Fibroblast of upper back skin (primary cell): ENCODE data around the gene NCOA3.
"Not testable (repeated sequence)": the region's sequence is repeated elsewhere in the genome, so short reads cannot be mapped to it uniquely, and the experiment has no call there.

Experiments
- DNase-seq: peaks from one replicate; pipeline ENCODE4 v3.0.0-alpha.2; 2013

The NCOA3 gene

GRCh38 chr20:47540443-47541354 lies 39.0 kb downstream of the NCOA3 start:
- no peak for DNase-seq

- DNase-seq, result no peak
Measured at GRCh38 chr20:47541355-47541922, 39.8 kb downstream of the NCOA3 start.

DNA sequence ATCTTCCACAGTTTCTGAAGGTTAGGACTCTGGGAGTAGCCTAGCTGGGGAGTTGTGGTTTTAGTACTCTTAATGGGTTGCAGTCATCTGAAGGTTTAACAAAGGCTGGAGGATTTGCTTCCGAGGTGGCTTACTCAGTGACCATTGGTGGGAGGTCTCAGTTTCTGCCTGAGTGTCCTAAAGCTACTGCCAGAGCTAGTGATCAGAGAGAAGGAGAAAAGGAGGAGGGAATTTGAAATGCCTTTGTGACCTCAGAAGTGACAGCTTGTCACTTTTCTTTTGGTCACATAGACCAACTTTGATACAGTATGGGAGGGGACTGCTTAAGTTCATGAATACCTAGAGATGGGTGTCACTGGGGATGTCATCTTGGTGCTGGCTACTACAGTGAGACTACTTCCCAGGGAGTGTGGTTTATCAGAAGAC lies 41.3 kb downstream of the NCOA3 start:
- peak; percentile 37 for DNase-seq

- peak; percentile 80 for DNase-seq
Measured at GRCh38 chr20:47544240-47544639, 42.6 kb downstream of the NCOA3 start.

DNA sequence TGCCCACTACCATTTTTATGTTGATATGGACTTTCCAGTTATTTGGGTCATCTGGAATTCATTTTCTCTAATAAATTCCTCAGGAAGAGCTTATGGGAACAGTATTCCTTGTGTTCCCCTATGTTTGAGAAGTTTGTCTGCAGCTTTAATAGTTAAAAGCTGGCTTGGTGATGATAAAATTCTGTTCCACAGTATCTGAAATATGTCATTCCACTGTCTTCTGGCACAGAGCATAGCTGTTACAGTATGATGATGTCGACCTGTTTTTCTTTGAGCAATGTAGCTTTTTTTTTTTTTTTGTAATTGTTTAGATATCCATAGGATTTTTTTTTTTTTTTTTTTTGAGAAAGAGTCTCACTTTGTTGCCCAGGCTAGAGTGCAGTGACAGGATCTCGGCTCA lies 43.2 kb downstream of the NCOA3 start:
- peak; percentile 82 for DNase-seq

DNA sequence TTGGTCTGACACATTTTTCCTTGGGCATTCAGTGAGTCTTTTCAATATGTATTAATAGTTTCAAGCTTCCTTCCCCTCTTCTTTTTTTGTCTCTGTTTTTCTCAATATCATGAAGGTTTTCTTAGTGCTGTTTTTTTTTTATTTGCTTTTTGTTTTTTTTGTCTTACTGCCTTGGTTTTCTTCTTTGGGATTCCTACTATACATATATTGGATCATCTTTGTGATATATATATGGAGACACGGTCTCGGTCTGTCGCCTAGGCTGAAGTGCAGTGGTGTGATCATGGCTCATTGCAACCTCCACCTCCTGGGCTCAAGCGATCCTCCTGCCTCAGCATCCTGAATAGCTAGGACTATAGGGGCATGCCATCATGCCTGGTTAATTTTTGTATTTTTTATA lies 43.8 kb downstream of the NCOA3 start:
- DNase-seq, result no peak

DNA sequence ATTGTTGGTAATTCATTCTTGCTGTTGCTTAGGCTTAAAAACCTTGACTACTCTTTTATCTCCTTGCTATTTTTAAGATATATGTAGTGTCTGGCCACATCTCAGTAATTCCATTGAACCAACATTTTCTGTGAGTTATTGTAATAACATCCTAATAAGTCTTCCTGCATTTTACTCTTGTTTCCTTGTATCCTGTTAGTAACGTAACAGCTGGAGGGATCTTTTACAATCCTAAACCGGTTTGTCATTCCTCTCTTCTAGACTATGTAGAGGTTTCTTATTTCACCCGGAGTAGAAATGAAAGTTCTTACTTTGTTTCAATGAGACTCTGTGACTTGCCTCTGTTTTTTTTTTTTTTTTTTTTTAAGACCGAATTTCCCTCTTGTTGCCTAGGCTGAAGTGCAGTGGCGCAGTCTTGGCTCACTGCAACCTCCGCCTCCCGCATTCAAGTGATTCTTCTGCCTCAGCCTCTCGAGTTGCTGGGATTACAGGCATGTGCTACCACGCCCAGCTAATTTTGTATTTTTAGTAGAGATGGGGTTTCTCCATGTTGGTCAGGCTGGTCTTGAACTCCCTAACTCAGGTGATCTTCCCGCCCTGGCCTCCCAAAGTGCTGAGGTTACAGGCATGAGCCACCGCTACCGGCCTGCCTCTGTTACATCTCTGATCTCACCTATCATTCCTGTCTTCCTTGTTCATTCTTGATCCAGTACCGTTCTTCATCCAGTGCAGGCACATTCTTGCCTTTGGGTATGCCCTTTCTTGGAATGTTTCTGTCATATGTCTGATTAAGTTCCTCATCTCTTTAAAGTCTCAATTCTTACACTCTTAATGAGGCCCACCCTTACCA lies 44.7 kb downstream of the NCOA3 start:
- DNase-seq, result peak; percentile 90

- no peak for DNase-seq
Measured at GRCh38 chr20:47547034-47547387, 45.3 kb downstream of the NCOA3 start.

GRCh38 chr20:47549671-47550070 lies 48.0 kb downstream of the NCOA3 start:
- no peak for DNase-seq

- no peak for DNase-seq
Measured at GRCh38 chr20:47551222-47551621, 49.5 kb downstream of the NCOA3 start.

DNA sequence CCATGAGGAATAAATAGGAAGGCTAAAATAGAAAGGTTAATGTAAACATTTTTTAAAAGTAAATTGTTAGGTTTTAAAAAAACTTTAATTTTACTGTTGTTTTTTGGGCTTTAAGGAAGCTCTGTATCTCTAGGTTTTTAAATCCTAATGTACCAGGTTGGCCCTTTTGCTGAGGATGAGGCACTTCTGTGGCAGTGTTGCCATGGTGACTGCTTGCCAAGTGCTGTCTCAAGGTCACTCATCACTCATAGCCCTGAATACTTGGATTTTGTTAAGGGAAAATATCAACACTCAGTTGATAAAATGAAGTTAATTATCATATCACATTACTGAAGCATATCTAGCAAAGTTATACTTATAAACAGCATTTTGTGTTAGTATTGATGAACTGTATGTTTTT lies 50.2 kb downstream of the NCOA3 start:
- DNase-seq, result no peak

DNA sequence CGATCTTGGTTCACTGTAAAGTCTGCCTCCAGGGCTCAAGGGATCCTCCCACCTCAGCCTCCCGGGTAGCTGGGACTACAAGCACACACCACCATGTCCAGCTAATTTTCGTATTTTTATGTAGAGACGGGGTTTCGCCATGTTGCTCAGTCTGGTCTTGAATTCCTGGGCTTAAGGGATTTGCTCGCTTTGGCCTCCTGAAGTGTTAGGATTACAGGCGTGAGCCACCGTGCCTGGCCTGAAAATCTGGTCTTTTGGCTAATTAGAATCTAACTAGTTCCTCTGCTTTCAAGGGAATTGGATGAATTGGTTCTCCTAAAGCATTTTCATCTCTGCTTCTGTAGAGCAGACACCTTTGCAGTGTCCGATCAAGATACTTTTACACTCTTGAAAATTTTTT lies 51.3 kb downstream of the NCOA3 start:
- no peak for DNase-seq

GRCh38 chr20:47553594-47554235 lies 52.0 kb downstream of the NCOA3 start:
- not testable (repeated sequence) for DNase-seq

GRCh38 chr20:47554283-47554682 lies 52.6 kb downstream of the NCOA3 start:
- not testable (repeated sequence) for DNase-seq

GRCh38 chr20:47557218-47557617 lies 55.5 kb downstream of the NCOA3 start:
- no peak for DNase-seq

- no peak for DNase-seq
Measured at GRCh38 chr20:47557791-47558190, 56.1 kb downstream of the NCOA3 start.

GRCh38 chr20:47558295-47559066 lies 56.8 kb downstream of the NCOA3 start:
- DNase-seq, result peak; percentile 63

DNA sequence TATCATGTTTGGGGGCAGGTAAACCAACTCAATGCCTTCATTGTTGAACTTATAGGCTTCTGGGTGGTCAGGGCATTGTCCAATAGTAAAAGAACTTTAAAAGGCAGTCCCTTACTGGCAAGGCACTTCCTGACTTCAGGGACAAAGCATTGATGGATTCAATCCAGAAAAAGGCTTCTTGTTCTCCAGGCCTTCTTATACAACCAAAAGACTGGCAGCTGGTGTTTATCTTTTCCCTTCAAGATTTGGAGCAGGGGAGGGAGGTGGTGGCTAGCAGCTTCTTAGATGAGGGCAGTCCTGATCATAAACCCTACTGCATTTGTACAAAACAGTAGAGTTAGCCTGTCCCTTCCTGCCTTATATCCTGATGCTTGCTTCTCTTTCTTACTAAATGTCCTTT lies 57.5 kb downstream of the NCOA3 start:
- DNase-seq, result no peak

DNA sequence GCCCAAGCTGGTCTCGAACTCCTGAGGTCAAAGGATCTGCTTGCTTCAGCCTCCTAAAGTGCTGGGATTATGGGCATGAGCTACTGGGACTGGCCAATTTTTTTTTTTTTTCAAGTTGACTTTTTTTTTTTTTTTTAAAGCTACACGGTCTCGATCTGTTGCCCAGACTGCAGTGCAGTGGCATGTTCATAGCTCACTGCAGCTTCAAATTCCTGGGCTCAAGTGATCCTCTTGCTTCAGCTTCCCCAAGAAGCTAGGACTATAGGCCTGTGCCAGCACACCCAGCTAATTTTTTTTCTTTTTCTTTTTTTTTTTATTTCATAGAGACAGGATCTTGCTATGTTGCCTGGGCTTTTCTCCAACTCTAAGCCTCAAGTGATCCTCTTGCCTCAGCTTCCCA lies 59.5 kb downstream of the NCOA3 start:
- peak; percentile 75 for DNase-seq

- DNase-seq, result no peak
Measured at GRCh38 chr20:47561603-47562583, 60.2 kb downstream of the NCOA3 start.

GRCh38 chr20:47566269-47566668 lies 64.6 kb downstream of the NCOA3 start:
- no peak for DNase-seq
